AG09309 (cell line): ENCODE measurements around the gene CNTNAP2.

Experiments
- DNase-seq: peaks from one replicate; pipeline ENCODE4 v3.0.0-alpha.2; 2010; ENCODE audit warnings: low read depth
- H3K4me3 ChIP-seq: 2 replicates; pipeline ENCODE4 v1.5.1; 2011; ENCODE audit warnings: mild to moderate bottlenecking, low read depth, low read length, moderate library complexity; ENCODE audit not compliant: control insufficient read depth
- CTCF ChIP-seq: IDR thresholded peaks from 2 replicates; pipeline ENCODE4 v1.5.1; 2011; ENCODE audit warnings: mild to moderate bottlenecking, low read depth, low read length, inconsistent platforms; ENCODE audit not compliant: insufficient read depth, control insufficient read depth; ENCODE audit errors: missing control alignments

The CNTNAP2 gene

GRCh38 chr7:148274118-148274517 lies 2157.5 kb downstream of the CNTNAP2 start:
- no peak for TF ChIP-seq CTCF
- no peak for DNase-seq
- no peak overlapping the region for H3K4me3 ChIP-seq

GRCh38 chr7:148275359-148275890 lies 2158.8 kb downstream of the CNTNAP2 start:
- no peak overlapping the region for H3K4me3 ChIP-seq
- DNase-seq: no peak
- TF ChIP-seq CTCF: no peak

- TF ChIP-seq CTCF: no peak
- DNase-seq: no peak
- H3K4me3 ChIP-seq: no peak overlapping the region
Observed at GRCh38 chr7:148276314-148277041, 2159.9 kb downstream of the CNTNAP2 start.

GRCh38 chr7:148277042-148277660 lies 2160.6 kb downstream of the CNTNAP2 start:
- H3K4me3 ChIP-seq: no peak overlapping the region
- TF ChIP-seq CTCF: no peak
- no peak for DNase-seq

- TF ChIP-seq CTCF: no peak
- DNase-seq: no peak
- no peak overlapping the region for H3K4me3 ChIP-seq
Observed at GRCh38 chr7:148286150-148286549, 2169.5 kb downstream of the CNTNAP2 start.

GRCh38 chr7:148287538-148287937 lies 2170.9 kb downstream of the CNTNAP2 start:
- no peak overlapping the region for H3K4me3 ChIP-seq
- no peak for TF ChIP-seq CTCF
- no peak for DNase-seq
